ACC112 (cell line): ENCODE data around the gene ABCA1.
A peak's percentile ranks its signal among the peaks of the same experiment; 100 is the strongest.

ENCODE experiments used
- H2AFZ ChIP-seq: fragments of 200-600 bp; sonication (generic); one replicate; pipeline ENCODE4 v1.6.0; 2017; ENCODE audit warnings: antibody characterized with exemption, low read length; ENCODE audit not compliant: unreplicated experiment
- H3K27ac ChIP-seq: fragments of 200-600 bp; sonication (generic); 2 replicates; pipeline ENCODE4 v1.5.1; 2014; ENCODE audit warnings: low read depth, mild to moderate bottlenecking, antibody characterized with exemption, low read length, moderate library complexity
- H3K27me3 ChIP-seq: fragments of 200-600 bp; sonication (generic); 2 replicates; pipeline ENCODE4 v1.6.1; 2014; ENCODE audit warnings: mild to moderate bottlenecking, antibody characterized with exemption, low read length, moderate library complexity, mixed read lengths; ENCODE audit not compliant: insufficient read depth
- H3K36me3 ChIP-seq: fragments of 200-600 bp; sonication (generic); 2 replicates; pipeline ENCODE4 v1.6.1; 2016; ENCODE audit warnings: mild to moderate bottlenecking, antibody characterized with exemption, low read length, moderate library complexity, mixed read lengths; ENCODE audit not compliant: insufficient read depth
- H3K4me1 ChIP-seq: fragments of 200-600 bp; sonication (generic); one replicate; pipeline ENCODE4 v1.6.1; 2016; ENCODE audit warnings: low read length, mixed read lengths; ENCODE audit not compliant: insufficient read depth, unreplicated experiment, control insufficient read depth
- H3K4me3 ChIP-seq: fragments of 200-600 bp; sonication (generic); 2 replicates; pipeline ENCODE4 v1.5.1; 2014; ENCODE audit warnings: mild to moderate bottlenecking, low read depth, low read length
- H3K79me2 ChIP-seq: fragments of 200-600 bp; sonication (generic); one replicate; pipeline ENCODE4 v1.6.0; 2016; ENCODE audit warnings: low read length; ENCODE audit not compliant: control insufficient read depth, unreplicated experiment, insufficient read depth

The ABCA1 gene

DNA sequence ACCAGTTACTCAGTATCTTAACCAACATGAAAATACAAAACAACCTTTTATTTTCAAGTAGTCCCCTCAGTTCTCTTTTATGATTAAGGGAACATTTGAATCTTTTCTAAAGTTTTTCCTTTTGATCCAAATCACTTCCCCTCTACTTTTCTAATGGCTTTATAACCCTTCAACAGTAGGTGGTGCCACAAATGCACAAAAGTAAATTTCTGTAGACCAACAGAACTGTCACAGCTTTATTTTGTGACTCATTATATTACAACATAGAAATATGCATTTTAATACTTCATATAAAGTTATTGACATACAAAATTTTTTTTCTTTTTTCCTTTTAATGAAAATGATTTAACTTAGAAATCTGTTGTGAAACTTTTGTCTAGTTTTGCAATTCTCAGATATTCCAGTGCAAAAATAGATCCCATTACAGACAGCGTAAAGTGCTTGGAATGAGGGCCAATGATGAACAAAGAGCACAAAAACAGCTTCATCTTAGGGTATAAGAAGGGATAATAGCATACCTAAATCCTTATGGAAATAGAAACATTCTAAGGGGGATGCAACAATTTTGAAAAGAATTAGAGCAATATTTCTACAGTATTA, 147.1 kb downstream of the ABCA1 start:
- Histone ChIP-seq H3K4me1 (peaks cover 16% of the 10 kb centered on the region), H3K79me2 (no peaks in the 10 kb centered on the region), H2AFZ (no peak overlapping the region), H3K27me3 (no peaks in the 10 kb centered on the region), H3K36me3 (peaks cover 16% of the 10 kb centered on the region), H3K27ac (no peak overlapping the region), H3K4me3 (no peak overlapping the region)

DNA sequence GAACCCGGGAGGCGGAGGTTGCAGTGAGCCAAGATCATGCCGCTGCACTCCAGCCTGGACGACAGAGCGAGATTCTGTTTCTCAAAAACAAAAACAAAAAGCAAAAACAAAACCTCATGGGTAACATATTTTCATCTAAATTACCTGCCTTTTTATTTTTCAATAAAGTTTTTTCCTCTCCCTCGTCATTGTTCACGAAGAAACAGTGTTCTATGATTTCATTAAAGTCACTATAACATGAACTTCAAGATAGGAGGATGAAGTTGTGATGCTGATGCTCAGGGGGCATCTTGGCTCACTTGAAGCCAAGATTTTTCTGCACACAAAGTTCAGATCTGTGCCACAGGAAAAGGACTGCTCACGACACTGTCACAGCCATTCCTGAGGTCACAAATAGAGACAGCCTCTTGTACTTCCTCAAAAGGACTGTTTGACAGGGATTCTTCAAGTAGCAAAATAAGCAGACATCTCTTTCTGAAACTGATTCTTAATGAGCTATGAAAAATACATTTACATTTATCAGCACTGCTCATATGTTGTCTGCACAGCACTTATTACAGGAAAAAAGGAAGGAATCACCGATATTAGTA, 147.9 kb downstream of the ABCA1 start:
- peaks cover 16% of the 10 kb centered on the region for H3K4me1 ChIP-seq
- H3K36me3 ChIP-seq, result peaks cover 16% of the 10 kb centered on the region
- no peak overlapping the region for H2AFZ ChIP-seq
- no peak overlapping the region for H3K27ac ChIP-seq
- H3K4me3 ChIP-seq, result no peak overlapping the region
- H3K79me2 ChIP-seq, result no peaks in the 10 kb centered on the region
- H3K27me3 ChIP-seq, result no peaks in the 10 kb centered on the region

DNA sequence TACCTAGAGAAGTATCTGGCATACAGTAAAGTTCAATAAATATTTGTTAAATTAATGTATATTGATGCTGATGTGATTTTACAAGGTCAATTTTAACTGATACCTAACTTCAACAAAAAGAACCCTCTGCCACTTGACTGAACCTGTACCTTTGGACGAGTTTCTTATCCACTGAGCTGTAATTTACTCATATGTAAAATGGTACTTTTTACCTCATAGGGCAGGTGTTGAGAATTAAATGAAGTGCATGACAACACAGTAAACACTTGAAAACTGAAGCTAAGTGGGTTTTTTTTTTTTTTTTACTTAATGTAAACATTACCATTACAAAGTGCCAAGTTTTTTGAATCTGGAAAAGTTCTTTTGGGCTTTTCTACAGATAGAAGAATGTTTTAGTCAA, 148.6 kb downstream of the ABCA1 start:
- no peak overlapping the region for H3K4me3 ChIP-seq
- H3K36me3 ChIP-seq, result peaks cover 15% of the 10 kb centered on the region
- peaks cover 16% of the 10 kb centered on the region for H3K4me1 ChIP-seq
- no peaks in the 10 kb centered on the region for H3K79me2 ChIP-seq
- H3K27ac ChIP-seq, result no peak overlapping the region
- H2AFZ ChIP-seq, result no peak overlapping the region
- H3K27me3 ChIP-seq, result no peaks in the 10 kb centered on the region

DNA sequence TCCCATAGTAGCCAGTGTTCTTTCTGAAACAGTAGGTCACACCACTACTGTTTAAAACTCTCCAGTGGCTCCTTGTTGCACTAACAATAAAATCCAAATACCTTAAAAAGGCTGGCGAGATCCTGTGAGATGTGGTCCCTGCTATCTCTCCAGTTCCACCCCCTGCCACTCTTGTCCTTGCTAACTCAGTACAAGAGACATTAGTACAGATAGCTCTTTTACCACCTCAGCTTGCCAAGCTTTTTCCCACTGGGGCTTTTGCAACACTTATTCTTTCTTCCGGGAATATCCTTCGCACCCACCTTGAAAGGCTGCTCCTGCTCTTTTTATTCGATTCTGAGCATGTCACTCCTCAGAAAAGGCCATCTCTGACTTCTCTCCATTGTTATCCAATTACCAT, 149.2 kb downstream of the ABCA1 start:
- Histone ChIP-seq H3K27ac (no peak overlapping the region), H3K36me3 (peaks cover 10% of the 10 kb centered on the region; the same call in 1 of the 2 replicates), H3K27me3 (no peaks in the 10 kb centered on the region), H3K79me2 (no peaks in the 10 kb centered on the region), H2AFZ (no peak overlapping the region), H3K4me1 (peaks cover 16% of the 10 kb centered on the region), H3K4me3 (no peak overlapping the region)

DNA sequence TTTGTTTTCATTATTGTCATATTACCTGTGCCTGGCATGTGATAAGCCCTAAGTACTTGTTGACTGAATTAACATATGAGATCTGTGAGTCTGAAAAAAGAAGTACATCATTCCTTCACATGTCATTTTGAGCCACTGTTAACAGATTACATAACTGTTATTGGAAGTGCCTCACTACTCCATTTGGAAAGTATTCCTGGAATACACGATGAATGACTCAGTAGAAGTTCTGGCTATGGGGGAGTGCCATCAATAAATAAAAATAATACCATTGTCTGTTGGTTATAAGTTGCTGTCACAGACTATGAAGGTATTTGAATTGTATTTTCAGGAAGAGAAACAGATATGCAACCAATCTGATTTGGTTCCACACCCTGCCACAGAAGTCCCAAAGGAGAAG, 151.2 kb downstream of the ABCA1 start:
- H3K27ac ChIP-seq, result no peak overlapping the region
- H3K27me3 ChIP-seq, result no peaks in the 10 kb centered on the region
- no peaks in the 10 kb centered on the region for H3K79me2 ChIP-seq
- H3K4me3 ChIP-seq, result no peak overlapping the region
- H3K4me1 ChIP-seq, result peaks cover 22% of the 10 kb centered on the region
- no peaks in the 10 kb centered on the region for H3K36me3 ChIP-seq
- no peak overlapping the region for H2AFZ ChIP-seq

DNA sequence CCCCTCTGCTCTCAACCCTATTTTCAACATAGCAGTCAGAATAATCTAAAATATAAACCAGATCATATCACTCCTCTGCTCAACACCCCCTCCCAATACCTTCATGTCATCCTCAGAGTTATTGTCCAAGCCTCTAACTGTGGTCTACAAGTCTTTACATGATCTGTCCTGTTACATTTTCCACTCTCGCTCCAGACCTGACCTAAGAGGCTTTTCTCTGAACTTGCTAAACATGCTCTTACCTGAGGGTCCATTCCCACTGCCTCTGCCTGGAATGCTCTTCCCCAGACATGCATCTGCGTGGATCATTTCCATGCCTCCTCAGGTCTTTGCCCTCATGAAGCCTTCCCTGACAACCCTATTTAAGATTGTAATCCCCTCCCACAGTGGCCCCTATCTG, 152.0 kb downstream of the ABCA1 start:
- H3K27ac ChIP-seq, result no peak overlapping the region
- H3K27me3 ChIP-seq, result no peaks in the 10 kb centered on the region
- H3K79me2 ChIP-seq, result no peaks in the 10 kb centered on the region
- no peaks in the 10 kb centered on the region for H3K36me3 ChIP-seq
- H2AFZ ChIP-seq, result no peak overlapping the region
- no peak overlapping the region for H3K4me3 ChIP-seq
- H3K4me1 ChIP-seq, result peaks cover 18% of the 10 kb centered on the region

DNA sequence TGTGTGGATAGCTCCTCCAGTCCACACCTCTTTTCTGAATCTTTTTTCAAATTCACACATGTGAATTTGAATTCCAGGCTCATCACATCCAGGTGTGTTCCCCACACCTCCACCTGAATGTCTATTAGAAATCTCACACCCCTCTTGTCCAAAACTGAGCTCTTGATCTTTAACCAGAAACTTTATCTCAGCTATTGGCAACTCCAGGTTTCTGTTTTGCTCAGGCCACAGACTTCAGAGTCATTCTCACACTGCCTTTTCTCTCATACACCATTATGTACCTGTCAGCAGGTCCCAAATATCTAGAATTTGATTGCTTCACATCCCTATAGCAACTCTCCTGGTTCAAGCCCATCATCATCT, 152.4 kb downstream of the ABCA1 start:
- Histone ChIP-seq H3K4me1 (peaks cover 18% of the 10 kb centered on the region), H3K79me2 (no peaks in the 10 kb centered on the region), H3K27ac (no peak overlapping the region), H2AFZ (no peak overlapping the region), H3K4me3 (no peak overlapping the region), H3K36me3 (no peaks in the 10 kb centered on the region), H3K27me3 (no peaks in the 10 kb centered on the region)

DNA sequence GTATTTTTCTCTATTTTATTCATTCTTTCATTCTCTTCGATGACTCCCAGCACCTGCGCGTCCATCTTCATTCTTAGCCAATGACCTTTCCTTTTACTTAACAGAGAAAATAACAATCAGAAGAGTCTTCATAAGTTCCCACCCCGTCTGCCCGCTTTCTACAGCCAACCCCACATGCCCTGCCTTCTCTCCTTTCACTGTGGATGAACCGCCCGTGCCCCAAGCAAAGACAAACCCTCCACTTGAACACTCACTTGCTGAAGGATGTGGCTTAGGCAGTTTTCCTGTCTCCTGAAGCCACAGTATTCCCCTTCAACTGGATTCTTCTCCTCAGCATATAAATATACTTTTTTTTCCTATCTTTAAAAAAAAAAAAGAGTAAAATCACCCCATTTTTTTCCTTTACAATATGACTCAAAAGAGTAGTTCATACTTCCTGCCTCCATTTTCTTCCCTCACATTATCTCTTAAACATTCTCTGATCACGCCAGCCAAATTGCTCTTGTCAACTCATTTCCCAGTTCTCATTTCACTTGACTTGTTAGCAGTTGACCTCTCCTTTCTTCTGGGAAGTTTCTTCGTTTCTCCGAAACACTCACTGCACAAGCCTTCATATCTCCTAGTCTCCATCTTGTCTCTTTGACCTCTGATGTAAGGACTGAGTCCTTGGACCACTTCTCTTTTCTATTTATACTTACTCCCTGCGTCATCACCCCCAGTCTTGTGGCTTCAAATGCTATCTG, 153.0 kb downstream of the ABCA1 start:
- no peak overlapping the region for H2AFZ ChIP-seq

DNA sequence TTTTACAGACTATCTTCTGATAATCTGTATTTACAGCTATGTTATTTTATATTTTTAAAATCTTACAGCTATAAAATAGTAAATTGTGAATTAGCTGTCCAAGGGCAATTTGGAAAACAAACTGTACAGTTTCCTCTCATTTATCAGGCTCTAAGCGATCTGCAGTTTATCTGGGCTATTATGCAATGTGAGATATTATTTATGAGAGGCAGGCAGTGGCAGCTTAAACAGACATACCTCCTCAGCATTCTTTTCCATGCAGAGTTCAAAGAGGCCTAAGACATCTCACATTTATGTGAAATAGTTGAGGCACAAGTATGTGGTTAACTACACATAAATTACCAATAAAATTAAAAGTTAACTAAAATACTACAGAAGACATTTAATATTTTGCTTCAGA, 153.8 kb downstream of the ABCA1 start:
- Histone ChIP-seq H3K4me1 (peaks cover 18% of the 10 kb centered on the region), H2AFZ (no peak overlapping the region), H3K36me3 (no peaks in the 10 kb centered on the region), H3K27ac (no peak overlapping the region), H3K4me3 (no peak overlapping the region), H3K79me2 (no peaks in the 10 kb centered on the region), H3K27me3 (no peaks in the 10 kb centered on the region)

More for the DNA sequence above, 153.0 kb downstream of the ABCA1 start:
- Histone ChIP-seq H3K27ac (no peak overlapping the region), H3K36me3 (no peaks in the 10 kb centered on the region), H3K79me2 (no peaks in the 10 kb centered on the region), H3K4me3 (no peak overlapping the region), H3K4me1 (peaks cover 18% of the 10 kb centered on the region), H3K27me3 (no peaks in the 10 kb centered on the region)

DNA sequence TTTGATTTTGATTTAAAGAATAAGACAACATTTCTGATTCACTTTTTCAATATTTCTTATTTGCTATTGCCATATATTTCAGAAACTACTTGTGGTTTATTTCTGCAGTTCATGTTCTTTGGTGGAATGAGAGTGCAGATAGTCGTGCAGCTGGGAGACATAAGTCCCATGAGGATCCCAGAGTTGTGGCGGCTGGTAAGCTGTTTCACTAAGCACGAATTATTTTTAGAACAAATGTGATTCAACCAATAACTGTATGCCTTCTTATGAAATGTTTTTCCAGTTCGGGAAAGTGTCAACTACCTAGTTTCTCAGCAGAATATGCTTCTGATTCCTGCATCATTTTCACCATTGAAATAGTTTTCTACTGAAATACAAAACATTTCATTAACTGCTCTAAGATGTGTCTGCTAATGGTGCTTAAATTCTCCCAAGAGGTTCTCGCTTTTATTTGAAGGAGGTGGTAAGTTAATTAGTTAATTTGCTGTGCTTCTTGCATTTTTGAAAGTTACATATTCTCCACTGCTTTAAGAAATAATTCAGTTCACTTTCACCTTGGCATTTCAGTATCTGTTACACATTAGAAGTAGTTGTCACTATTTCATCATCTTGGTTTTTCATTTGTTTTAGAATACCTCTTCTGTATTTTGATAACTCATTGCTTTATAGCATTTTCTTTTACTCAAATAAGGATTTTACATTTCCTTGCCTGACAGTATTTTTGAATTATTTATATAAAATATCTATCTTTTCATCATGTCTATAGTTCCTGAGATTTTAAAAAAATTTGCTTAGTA, 155.0 kb downstream of the ABCA1 start:
- no peak overlapping the region for H3K27ac ChIP-seq
- H3K27me3 ChIP-seq, result no peaks in the 10 kb centered on the region
- peaks cover 17% of the 10 kb centered on the region for H3K4me1 ChIP-seq
- H2AFZ ChIP-seq, result peak overlapping the region; percentile 32
- no peaks in the 10 kb centered on the region for H3K36me3 ChIP-seq
- H3K79me2 ChIP-seq, result no peaks in the 10 kb centered on the region
- H3K4me3 ChIP-seq, result no peak overlapping the region
